ENCODE measurements around the gene ADAT2. TPM values are rescaled to one million over a fixed set of nuclear protein-coding genes. Genes with fewer than 3 reads are reported as not detected.

Gene ADAT2
- polyA plus RNA-seq, 3 donors = 0.08 to 9.7 (median 0.51) TPM

GRCh38 chr6:143394389-143394788 lies 56.1 kb downstream of the ADAT2 start:
- Histone ChIP-seq H4K20me1 (ENCODE audit: insufficient read depth, low read length) (no peaks in the 10 kb centered on the region), H3K36me3 (replicated peaks in 1 of 2; ENCODE audit: control insufficient read depth in 1 of 2, insufficient read depth in 2 of 2, low read length in 2 of 2) (no peaks in the 10 kb centered on the region), H3K4me3 (replicated peaks in 1 of 3; ENCODE audit: low read depth in 2 of 3, low read length in 3 of 3) (no peak overlapping the region), H2AFZ (ENCODE audit: insufficient read depth, low read depth, low read length, poor library complexity, severe bottlenecking) (no peak overlapping the region), H3K4me2 (replicated peaks; ENCODE audit: extremely low read depth, low read length, poor library complexity, severe bottlenecking) (no peak overlapping the region), H3K27ac (ENCODE audit: low read depth in 1 of 2, low read length in 2 of 2) (no peak overlapping the region), H3K9me3 (replicated peaks in 1 of 2; ENCODE audit: control insufficient read depth in 1 of 2, insufficient read depth in 1 of 2, low read length in 2 of 2) (peaks cover 0 to 4% of the 10 kb centered on the region in 2 donors), H3K9ac (ENCODE audit: insufficient read depth, low read length, poor library complexity, severe bottlenecking) (no peak overlapping the region), H3K79me2 (ENCODE audit: insufficient read depth, low read length) (no peaks in the 10 kb centered on the region), H3K4me1 (ENCODE audit: control insufficient read depth in 1 of 2, insufficient read depth in 2 of 2, low read length in 2 of 2) (no peaks in the 10 kb centered on the region), H3K27me3 (ENCODE audit: control insufficient read depth in 2 of 2, insufficient read depth in 2 of 2, low read length in 2 of 2) (no peaks in the 10 kb centered on the region)
- no peak overlapping the region for H3K27ac Mint-ChIP-seq
- no peak overlapping the region for H3K4me3 Mint-ChIP-seq
- 100% methylated on average over 2 of the region's 4 CpGs for WGBS (ENCODE audit: insufficient coverage)
- intact Hi-C loops (cut with micrococcal nuclease) = no loop called here
- DNase-seq = no peak
- peaks cover 0 to 6% (median 3%) of the 10 kb centered on the region in 7 donors for H3K9me3 Mint-ChIP-seq
- no peaks in the 10 kb centered on the region for H3K36me3 Mint-ChIP-seq
- peaks cover 0 to 3% (median 0%) of the 10 kb centered on the region in 3 donors for H3K27me3 Mint-ChIP-seq (ENCODE audit: low read depth in 3 of 3)
- H3K4me1 Mint-ChIP-seq = no peaks in the 10 kb centered on the region
- TF ChIP-seq CTCF (IDR thresholded peaks at IDR 0.05) = no peak

- peak overlapping the region in 1 of 2 donors; percentile 25 for H3K4me3 Mint-ChIP-seq
- H3K4me3 ChIP-seq (replicated peaks in 1 of 3; ENCODE audit: low read depth in 2 of 3, low read length in 3 of 3) = no peak overlapping the region
- intact Hi-C loops (cut with micrococcal nuclease) = no loop called here
- peaks cover 0 to 2% (median 2%) of the 10 kb centered on the region in 3 donors for H3K27me3 Mint-ChIP-seq (ENCODE audit: low read depth in 3 of 3)
- no peak overlapping the region for H3K27ac Mint-ChIP-seq
- no peak overlapping the region for H3K27ac ChIP-seq (ENCODE audit: low read depth in 1 of 2, low read length in 2 of 2)
- 100% methylated on average over 1 of the region's 3 CpGs for WGBS (ENCODE audit: insufficient coverage)
- H3K9me3 Mint-ChIP-seq = peaks cover 0 to 8% (median 3%) of the 10 kb centered on the region in 7 donors
- no peak overlapping the region for H3K9ac ChIP-seq (ENCODE audit: insufficient read depth, low read length, poor library complexity, severe bottlenecking)
- no peak overlapping the region for H3K4me2 ChIP-seq (replicated peaks; ENCODE audit: extremely low read depth, low read length, poor library complexity, severe bottlenecking)
- no peaks in the 10 kb centered on the region for H3K4me1 Mint-ChIP-seq
- no peak overlapping the region for H2AFZ ChIP-seq (ENCODE audit: insufficient read depth, low read depth, low read length, poor library complexity, severe bottlenecking)
- H4K20me1 ChIP-seq (ENCODE audit: insufficient read depth, low read length) = no peaks in the 10 kb centered on the region
- no peak for TF ChIP-seq CTCF (IDR thresholded peaks at IDR 0.05)
- no peak for DNase-seq
- H3K36me3 ChIP-seq (replicated peaks in 1 of 2; ENCODE audit: control insufficient read depth in 1 of 2, insufficient read depth in 2 of 2, low read length in 2 of 2) = no peaks in the 10 kb centered on the region
- no peaks in the 10 kb centered on the region for H3K36me3 Mint-ChIP-seq
- H3K27me3 ChIP-seq (ENCODE audit: control insufficient read depth in 2 of 2, insufficient read depth in 2 of 2, low read length in 2 of 2) = no peaks in the 10 kb centered on the region
- peaks cover 0 to 4% of the 10 kb centered on the region in 2 donors for H3K9me3 ChIP-seq (replicated peaks in 1 of 2; ENCODE audit: control insufficient read depth in 1 of 2, insufficient read depth in 1 of 2, low read length in 2 of 2)
- H3K79me2 ChIP-seq (ENCODE audit: insufficient read depth, low read length) = no peaks in the 10 kb centered on the region
- no peaks in the 10 kb centered on the region for H3K4me1 ChIP-seq (ENCODE audit: control insufficient read depth in 1 of 2, insufficient read depth in 2 of 2, low read length in 2 of 2)
Measured at GRCh38 chr6:143390278-143390677, 60.2 kb downstream of the ADAT2 start.
